Neural crest cell (in vitro differentiated cells): ENCODE results near the gene CLDN19. TPM values are rescaled to one million over a fixed set of nuclear protein-coding genes. Genes with fewer than 3 reads are reported as not detected.

Experiments used
- DNase-seq: peaks from one replicate; pipeline ENCODE4 v3.0.0; 2021; ENCODE audit warnings: low read depth, mixed read lengths, low spot score
- H3K27ac Mint-ChIP-seq: one replicate; pipeline ENCODE4 v1.8.0; 2021; ENCODE audit warnings: mild to moderate bottlenecking, mixed read lengths; ENCODE audit not compliant: unreplicated experiment
- H3K27me3 Mint-ChIP-seq: 2 replicates; pipeline ENCODE4 v1.8.0; 2021; ENCODE audit warnings: low read depth, mild to moderate bottlenecking, mixed read lengths
- H3K36me3 Mint-ChIP-seq: 2 replicates; pipeline ENCODE4 v1.8.0; 2021; ENCODE audit warnings: low read depth, mild to moderate bottlenecking, mixed read lengths
- H3K4me1 Mint-ChIP-seq: 2 replicates; pipeline ENCODE4 v1.8.0; 2021; ENCODE audit warnings: mixed read lengths
- H3K4me3 Mint-ChIP-seq: one replicate; pipeline ENCODE4 v1.8.0; 2021; ENCODE audit warnings: mild to moderate bottlenecking, mixed read lengths
- H3K9me3 Mint-ChIP-seq: 2 replicates; pipeline ENCODE4 v1.8.0; 2021; ENCODE audit warnings: mixed read lengths
- CTCF ChIP-seq: fragments of 200-600 bp; sonication (generic); conservative IDR thresholded peaks from 2 replicates; pipeline ENCODE4 v1.5.0; 2021; ENCODE audit warnings: antibody characterized with exemption, mild to moderate bottlenecking
- total RNA-seq: library from RNA; stranded (reverse); gene quantifications from 2 replicates; pipeline ENCODE4 v1.2.1, GENCODE V29; 2021

Gene CLDN19
- total RNA-seq, 1 donor from 2014 or later: 0.19 TPM

- no peak for TF ChIP-seq CTCF
- Mint-ChIP-seq H3K4me3 (peak overlapping the region; percentile 97), H3K27me3 (peaks cover 4% of the 10 kb centered on the region), H3K4me1 (peaks cover 76% of the 10 kb centered on the region), H3K36me3 (peaks cover 18% of the 10 kb centered on the region), H3K9me3 (no peaks in the 10 kb centered on the region), H3K27ac (no peak overlapping the region)
- DNase-seq: peak; percentile 12
Measured at GRCh38 chr1:42684139-42684538, 55.9 kb downstream of the CLDN19 start.

Other genes with a start within 250 kb of the CLDN19 start
- 69.2 and 75.2 TPM in 2 replicates for gene PPIH, start 81.8 kb downstream of the CLDN19 start, total RNA-seq
- 1,242 and 1,309 TPM in 2 replicates for gene YBX1, start 57.8 kb downstream of the CLDN19 start, total RNA-seq
- 77.2 and 88.6 TPM in 2 replicates for gene P3H1, start 26.8 kb upstream of the CLDN19 start, total RNA-seq
- gene C1orf50, start 27.0 kb upstream of the CLDN19 start, total RNA-seq: 9.7 and 13.6 TPM in 2 replicates
- gene TMEM269, start 44.8 kb upstream of the CLDN19 start, total RNA-seq: 0.70 and 0.91 TPM in 2 replicates
- gene ERMAP, start 76.9 kb upstream of the CLDN19 start, total RNA-seq: 7.1 and 8.8 TPM in 2 replicates
- gene SVBP, start 77.2 kb upstream of the CLDN19 start, total RNA-seq: 46.5 and 47.9 TPM in 2 replicates
- gene ZNF691, start 106.4 kb upstream of the CLDN19 start, total RNA-seq: 19.1 TPM in 2 replicates
- gene SLC2A1, start 218.6 kb upstream of the CLDN19 start, total RNA-seq: 254 and 265 TPM in 2 replicates